Caco-2 (cell line): ENCODE measurements around the gene CROCC. TPM values are rescaled to one million over a fixed set of nuclear protein-coding genes. Genes with fewer than 3 reads are reported as not detected.

Experiments used
- BruUV-seq: library from RNA; stranded (reverse); fragments of 400-500 nt; replicated peaks from 2 replicates; lab custom pipeline; 2021; lab: Mats Ljungman, UMichigan
- CTCF ChIA-PET: fragments of 300-600 bp; sonication (Branson Sonifier 250); formaldehyde crosslinking; loops from one replicate; lab custom pipeline; 2022; ENCODE audit warnings: antibody characterized with exemption; lab: Charles Lee
- POLR2A ChIA-PET: fragments of 300-600 bp; sonication (Branson Sonifier 250); formaldehyde crosslinking; loops from one replicate; lab custom pipeline; 2022; ENCODE audit warnings: antibody characterized with exemption; lab: Charles Lee
- DNase-seq, 2 experiments: peaks; one replicate each; pipeline versions ENCODE4 v3.0.0 to v3.0.0-alpha.2; 2020 to 2022
- H3K27me3 ChIP-seq: replicated peaks from 2 replicates; pipeline ENCODE4 v1.6.0; 2011; ENCODE audit warnings: low read length; ENCODE audit not compliant: control insufficient read depth, insufficient read depth
- H3K36me3 ChIP-seq: 2 replicates; pipeline ENCODE4 v1.5.1; 2011; ENCODE audit warnings: low read length; ENCODE audit not compliant: control insufficient read depth, insufficient read depth
- H3K4me1 ChIP-seq: fragments of 250-450 bp; sonication (Bioruptor Pico); 2 replicates; pipeline ENCODE4 v1.5.1; 2020; ENCODE audit warnings: mild to moderate bottlenecking
- H3K4me3 ChIP-seq: 2 replicates; pipeline ENCODE4 v1.5.1; 2011; ENCODE audit warnings: low read depth, mild to moderate bottlenecking, control low read depth, low read length
- H3K9me3 ChIP-seq: fragments of 250-450 bp; sonication (Bioruptor Pico); 2 replicates; pipeline ENCODE4 v1.5.1; 2020; ENCODE audit warnings: mild to moderate bottlenecking, moderate library complexity
- H3K27ac Mint-ChIP-seq: one replicate; pipeline ENCODE4 v1.8.0; 2022; ENCODE audit warnings: mixed read lengths; ENCODE audit not compliant: unreplicated experiment
- H3K27me3 Mint-ChIP-seq: one replicate; pipeline ENCODE4 v1.8.0; 2022; ENCODE audit warnings: mixed read lengths; ENCODE audit not compliant: insufficient read depth, unreplicated experiment
- H3K36me3 Mint-ChIP-seq: one replicate; pipeline ENCODE4 v1.8.0; 2022; ENCODE audit warnings: mild to moderate bottlenecking, mixed read lengths; ENCODE audit not compliant: insufficient read depth, unreplicated experiment
- H3K4me1 Mint-ChIP-seq: one replicate; pipeline ENCODE4 v1.8.0; 2022; ENCODE audit warnings: low read depth, mixed read lengths; ENCODE audit not compliant: unreplicated experiment
- H3K4me3 Mint-ChIP-seq: one replicate; pipeline ENCODE4 v1.8.0; 2022; ENCODE audit warnings: mild to moderate bottlenecking, moderate library complexity, mixed read lengths; ENCODE audit not compliant: unreplicated experiment
- H3K9me3 Mint-ChIP-seq: one replicate; pipeline ENCODE4 v1.8.0; 2022; ENCODE audit warnings: mixed read lengths; ENCODE audit not compliant: unreplicated experiment
- CTCF ChIP-seq, 2 experiments: fragments of 200-600 bp in 1 of 2; IDR thresholded peaks; 1 replicate in 1 of 2; 2 replicates in 1 of 2; pipeline versions ENCODE4 v1.5.1 to v1.8.0; 2011 to 2022; ENCODE audit warnings: antibody characterized with exemption in 1 of 2, control low read depth in 1 of 2, inconsistent platforms in 1 of 2, low read depth in 1 of 2, low read length in 1 of 2, mild to moderate bottlenecking in 1 of 2, moderate library complexity in 1 of 2; ENCODE audit not compliant: insufficient read depth in 1 of 2, severe bottlenecking in 1 of 2, unreplicated experiment in 1 of 2
- intact Hi-C: fragments of 100-400 bp; cut with micrococcal nuclease; formaldehyde crosslinking; loops from one replicate; pipeline ENCODE4 v1.10.0; 2022; ENCODE audit not compliant: unreplicated experiment
- total RNA-seq: library from RNA; stranded (reverse); gene quantifications from 2 replicates; pipeline ENCODE4 v1.2.3, GENCODE V29; 2022

CROCC gene
- total RNA-seq, 1 experiment from 2014 or later, result 7.6 TPM

GRCh38 chr1:16922466-16922865 is 735 bp downstream of the CROCC start:
- peaks cover 6% of the 10 kb centered on the region for H3K36me3 Mint-ChIP-seq
- DNase-seq, result no peak
- H3K4me1 Mint-ChIP-seq, result peaks cover 9% of the 10 kb centered on the region
- BruUV-seq, result no TSS peak
- H3K4me3 ChIP-seq, result no peak overlapping the region
- TF ChIP-seq CTCF (IDR thresholded peaks at IDR 0.05; ENCODE audit: insufficient read depth in 1 of 2, low read depth in 1 of 2, low read length in 1 of 2, severe bottlenecking in 1 of 2, unreplicated experiment in 1 of 2), result no peak
- no peaks in the 10 kb centered on the region for H3K9me3 ChIP-seq
- intact Hi-C loops, result no loop called here
- H3K27me3 Mint-ChIP-seq, result no peaks in the 10 kb centered on the region
- H3K9me3 Mint-ChIP-seq, result no peaks in the 10 kb centered on the region
- CTCF ChIA-PET, result no interaction called here
- POLR2A ChIA-PET, result no interaction called here
- H3K27ac Mint-ChIP-seq, result no peak overlapping the region
- H3K4me3 Mint-ChIP-seq, result no peak overlapping the region
- no peaks in the 10 kb centered on the region for H3K36me3 ChIP-seq
- H3K27me3 ChIP-seq, result no peaks in the 10 kb centered on the region
- no peaks in the 10 kb centered on the region for H3K4me1 ChIP-seq

GRCh38 chr1:16922885-16923431 is 1.2 kb downstream of the CROCC start:
- intact Hi-C loops, result no loop called here
- peaks cover 9% of the 10 kb centered on the region for H3K4me1 Mint-ChIP-seq
- POLR2A ChIA-PET, result no interaction called here

DNA sequence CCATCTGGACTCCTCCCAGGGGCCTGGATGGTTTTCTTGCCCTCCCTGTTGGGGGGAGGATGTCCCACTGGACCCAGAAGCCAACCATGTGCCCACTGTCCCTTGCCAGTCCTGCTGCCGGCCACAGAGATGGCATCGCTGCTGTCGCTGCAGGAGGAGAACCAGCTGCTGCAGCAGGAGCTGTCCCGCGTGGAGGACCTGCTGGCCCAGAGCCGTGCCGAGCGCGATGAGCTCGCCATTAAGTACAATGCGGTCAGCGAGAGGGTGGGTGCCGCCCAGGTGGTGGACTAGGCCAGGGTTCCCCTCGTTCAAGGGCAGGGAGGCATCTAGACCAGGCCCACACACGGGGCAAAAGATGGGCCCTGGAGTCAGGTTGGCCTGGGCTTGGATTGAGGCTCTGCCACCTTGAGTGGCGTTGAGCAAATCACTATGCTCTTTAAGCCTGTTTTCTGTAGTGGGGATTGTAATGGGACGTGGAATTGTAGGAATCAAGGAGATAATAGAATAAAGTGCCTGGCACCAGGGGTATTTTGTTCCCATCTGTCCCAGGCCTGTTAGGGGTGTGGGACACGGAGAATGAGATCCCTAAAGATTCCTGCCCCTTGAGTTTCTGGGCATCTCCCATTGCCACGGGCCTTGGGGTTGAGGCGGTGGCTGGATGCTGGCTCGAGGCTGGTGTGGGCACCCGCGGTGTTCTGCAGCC is 2.6 kb downstream of the CROCC start:
- Mint-ChIP-seq H3K4me1 (peaks cover 9% of the 10 kb centered on the region), H3K27ac (no peak overlapping the region), H3K27me3 (no peaks in the 10 kb centered on the region), H3K4me3 (no peak overlapping the region), H3K9me3 (no peaks in the 10 kb centered on the region), H3K36me3 (peaks cover under 1% of the 10 kb centered on the region)
- ChIA-PET POLR2A (no interaction called here), CTCF (interaction anchor here (0.5 kb wide), 1 partner anchor 85 kb away, joined by 4 read pairs; no protein-coding TSS in a partner anchor)
- H3K9me3 ChIP-seq, result no peaks in the 10 kb centered on the region
- intact Hi-C loops, result no loop called here
- no peaks in the 10 kb centered on the region for H3K36me3 ChIP-seq
- DNase-seq, result no peak
- H3K27me3 ChIP-seq, result no peaks in the 10 kb centered on the region
- TF ChIP-seq CTCF (IDR thresholded peaks at IDR 0.05; ENCODE audit: insufficient read depth in 1 of 2, low read depth in 1 of 2, low read length in 1 of 2, severe bottlenecking in 1 of 2, unreplicated experiment in 1 of 2), result no peak
- no peak overlapping the region for H3K4me3 ChIP-seq
- H3K4me1 ChIP-seq, result no peaks in the 10 kb centered on the region
- no TSS peak for BruUV-seq

More at GRCh38 chr1:16922885-16923431, 1.2 kb downstream of the CROCC start:
- H3K27me3 ChIP-seq, result no peaks in the 10 kb centered on the region
- TF ChIP-seq CTCF (IDR thresholded peaks at IDR 0.05; ENCODE audit: insufficient read depth in 1 of 2, low read depth in 1 of 2, low read length in 1 of 2, severe bottlenecking in 1 of 2, unreplicated experiment in 1 of 2), result no peak
- H3K36me3 ChIP-seq, result no peaks in the 10 kb centered on the region
- no peaks in the 10 kb centered on the region for H3K4me1 ChIP-seq
- H3K4me3 ChIP-seq, result no peak overlapping the region
- CTCF ChIA-PET, result no interaction called here
- no peaks in the 10 kb centered on the region for H3K27me3 Mint-ChIP-seq
- H3K4me3 Mint-ChIP-seq, result no peak overlapping the region
- no peak for DNase-seq
- peaks cover 6% of the 10 kb centered on the region for H3K36me3 Mint-ChIP-seq
- BruUV-seq, result no TSS peak
- H3K9me3 Mint-ChIP-seq, result no peaks in the 10 kb centered on the region
- H3K27ac Mint-ChIP-seq, result no peak overlapping the region
- H3K9me3 ChIP-seq, result no peaks in the 10 kb centered on the region
